Neural crest cell (in vitro differentiated cells): ENCODE results near the gene NRL. TPM values are rescaled to one million over a fixed set of nuclear protein-coding genes. Genes with fewer than 3 reads are reported as not detected.

Source experiments
- DNase-seq: peaks from one replicate; pipeline ENCODE4 v3.0.0; 2021; ENCODE audit warnings: low read depth, mixed read lengths, low spot score
- H3K27ac Mint-ChIP-seq: one replicate; pipeline ENCODE4 v1.8.0; 2021; ENCODE audit warnings: mild to moderate bottlenecking, mixed read lengths; ENCODE audit not compliant: unreplicated experiment
- H3K27me3 Mint-ChIP-seq: 2 replicates; pipeline ENCODE4 v1.8.0; 2021; ENCODE audit warnings: low read depth, mild to moderate bottlenecking, mixed read lengths
- H3K36me3 Mint-ChIP-seq: 2 replicates; pipeline ENCODE4 v1.8.0; 2021; ENCODE audit warnings: low read depth, mild to moderate bottlenecking, mixed read lengths
- H3K4me1 Mint-ChIP-seq: 2 replicates; pipeline ENCODE4 v1.8.0; 2021; ENCODE audit warnings: mixed read lengths
- H3K4me3 Mint-ChIP-seq: one replicate; pipeline ENCODE4 v1.8.0; 2021; ENCODE audit warnings: mild to moderate bottlenecking, mixed read lengths
- H3K9me3 Mint-ChIP-seq: 2 replicates; pipeline ENCODE4 v1.8.0; 2021; ENCODE audit warnings: mixed read lengths
- CTCF ChIP-seq: fragments of 200-600 bp; sonication (generic); conservative IDR thresholded peaks from 2 replicates; pipeline ENCODE4 v1.5.0; 2021; ENCODE audit warnings: antibody characterized with exemption, mild to moderate bottlenecking
- total RNA-seq: library from RNA; stranded (reverse); gene quantifications from 2 replicates; pipeline ENCODE4 v1.2.1, GENCODE V29; 2021

NRL gene
- total RNA-seq, 1 donor from 2014 or later = 1.2 TPM

DNA sequence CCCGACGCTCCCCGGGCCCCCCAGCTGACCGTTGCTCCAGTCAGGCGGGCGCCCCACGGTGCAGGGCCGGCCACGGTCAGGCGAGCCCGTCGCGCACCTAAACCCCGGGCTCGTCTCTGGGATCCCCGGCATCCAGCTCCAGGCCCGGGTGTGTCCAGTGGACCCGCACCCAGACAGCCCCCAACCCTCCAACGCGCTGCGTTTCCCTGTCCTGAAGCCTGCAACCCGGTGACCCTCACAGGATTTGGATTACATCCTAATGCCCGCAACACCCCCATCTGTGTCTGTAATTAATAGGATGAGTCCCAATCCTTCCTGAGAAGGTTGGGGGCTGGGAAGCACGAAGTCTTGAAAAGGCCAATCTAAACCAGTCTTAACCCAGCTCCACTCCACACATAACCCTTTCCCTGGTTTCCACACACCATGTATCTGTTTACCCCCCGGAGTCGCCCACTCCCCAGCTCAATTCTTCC lies 33.0 kb downstream of the NRL start:
- H3K27me3 Mint-ChIP-seq = peaks cover 68% of the 10 kb centered on the region
- no peaks in the 10 kb centered on the region for H3K9me3 Mint-ChIP-seq
- peak overlapping the region; percentile 87 for H3K4me3 Mint-ChIP-seq
- H3K4me1 Mint-ChIP-seq = peaks cover 35% of the 10 kb centered on the region
- no peak for TF ChIP-seq CTCF
- no peaks in the 10 kb centered on the region for H3K36me3 Mint-ChIP-seq
- no peak overlapping the region for H3K27ac Mint-ChIP-seq
- DNase-seq = no peak

DNA sequence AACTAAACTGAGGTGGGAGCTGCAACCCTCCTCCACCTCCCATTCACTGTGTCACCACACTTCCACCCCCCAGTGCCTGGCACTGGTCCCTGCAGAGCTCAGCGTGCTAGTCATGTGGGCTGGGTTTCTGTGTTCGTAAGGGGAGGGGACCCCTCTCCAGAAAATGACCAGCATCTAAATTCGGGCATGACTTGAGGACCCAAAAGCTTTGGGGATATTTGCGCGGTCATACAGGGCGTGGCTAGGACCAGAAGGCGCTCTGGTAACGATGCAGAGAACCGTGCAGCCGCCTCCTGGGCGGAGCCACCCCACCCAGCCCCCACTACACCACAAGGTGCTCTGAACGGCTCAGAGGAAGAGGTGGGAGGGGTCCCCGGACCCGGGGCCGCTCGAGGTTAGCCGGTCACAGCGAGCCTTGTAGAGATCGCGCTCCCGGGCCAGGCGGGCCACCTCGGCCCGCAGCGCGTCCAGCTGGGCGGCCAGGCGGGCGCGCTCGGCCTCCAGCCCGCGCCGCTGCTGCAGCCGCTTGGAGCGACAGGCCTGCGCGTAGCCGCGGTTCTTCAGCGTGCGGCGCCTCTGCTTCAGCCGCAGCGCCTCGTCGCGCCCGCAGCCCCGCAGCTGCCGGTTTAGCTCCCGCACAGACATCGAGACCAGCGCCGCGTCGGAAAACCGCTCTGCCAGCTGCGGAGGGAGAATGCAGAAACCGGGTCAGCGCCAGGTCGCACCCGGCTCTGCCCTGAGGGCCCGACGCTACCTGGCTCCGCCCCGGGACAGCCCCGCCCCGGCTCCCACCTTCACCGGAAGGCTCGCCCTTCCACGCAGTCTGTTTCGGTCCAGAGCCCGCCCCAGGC lies 33.6 kb downstream of the NRL start:
- TF ChIP-seq CTCF = no peak
- H3K9me3 Mint-ChIP-seq = no peaks in the 10 kb centered on the region
- H3K4me1 Mint-ChIP-seq = peaks cover 35% of the 10 kb centered on the region
- H3K27me3 Mint-ChIP-seq = peaks cover 68% of the 10 kb centered on the region
- peak overlapping the region; percentile 79 for H3K4me3 Mint-ChIP-seq
- no peak overlapping the region for H3K27ac Mint-ChIP-seq
- peak; percentile 20 for DNase-seq
- H3K36me3 Mint-ChIP-seq = no peaks in the 10 kb centered on the region

DNA sequence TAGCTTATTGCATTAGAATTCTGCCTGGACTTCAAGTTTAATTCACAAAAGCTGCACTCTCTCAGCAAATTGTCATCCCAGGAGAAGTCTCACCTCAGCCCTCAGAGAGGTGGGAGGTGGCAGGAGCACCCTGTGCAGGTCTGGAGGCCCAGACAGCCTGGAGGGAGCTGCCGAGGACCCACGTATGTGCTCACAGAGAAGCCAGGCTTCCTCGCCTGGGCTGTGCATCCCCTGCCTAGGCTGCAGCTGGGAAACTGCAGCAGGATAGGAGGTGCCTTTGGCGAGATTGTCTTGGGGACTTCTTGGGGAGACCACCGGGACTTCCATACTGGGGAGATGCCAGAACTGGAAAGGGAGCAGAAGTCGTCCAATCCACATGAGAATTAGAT lies 34.6 kb downstream of the NRL start:
- Mint-ChIP-seq H3K27me3 (peaks cover 64% of the 10 kb centered on the region), H3K27ac (no peak overlapping the region), H3K4me3 (peak overlapping the region; percentile 79)

DNA sequence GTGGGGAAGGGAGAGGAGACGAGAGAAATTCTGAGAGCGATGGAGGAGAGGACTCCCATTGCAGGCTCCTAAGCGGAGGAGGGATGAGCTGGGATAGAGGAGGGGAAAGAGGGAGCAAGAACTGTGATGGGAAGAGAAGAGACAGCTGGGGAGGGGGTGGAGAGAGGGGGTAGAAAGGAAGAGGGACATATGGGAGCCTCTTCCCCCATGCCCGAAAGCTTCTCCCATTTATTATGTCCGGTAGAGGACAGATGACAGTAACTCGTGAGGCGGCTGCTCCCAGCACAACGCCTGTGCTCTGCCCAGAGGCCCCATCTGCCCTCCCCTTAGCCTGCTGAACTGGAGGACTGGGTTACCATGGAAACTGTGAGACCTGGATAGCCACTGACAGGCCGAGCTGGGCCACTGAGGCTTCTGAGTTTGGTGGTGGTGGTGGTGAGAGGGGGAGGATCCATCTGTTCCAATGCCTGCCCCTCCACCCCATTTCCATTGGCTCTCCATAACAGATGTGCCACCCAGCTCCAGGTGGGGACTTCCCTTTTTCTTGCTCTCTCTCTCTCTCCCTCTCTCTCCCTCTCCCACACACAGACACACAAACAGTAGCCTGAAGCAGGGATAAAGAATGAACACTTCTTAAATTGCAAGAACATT lies 35.1 kb downstream of the NRL start:
- Mint-ChIP-seq H3K4me3 (peak overlapping the region; percentile 79), H3K4me1 (peaks cover 35% of the 10 kb centered on the region), H3K27me3 (peaks cover 59% of the 10 kb centered on the region), H3K36me3 (no peaks in the 10 kb centered on the region), H3K9me3 (no peaks in the 10 kb centered on the region), H3K27ac (peak overlapping the region; percentile 75)
- DNase-seq = peak; percentile 38
- no peak for TF ChIP-seq CTCF

More for the DNA sequence above, 34.6 kb downstream of the NRL start:
- no peak for TF ChIP-seq CTCF
- H3K9me3 Mint-ChIP-seq = no peaks in the 10 kb centered on the region
- peaks cover 35% of the 10 kb centered on the region for H3K4me1 Mint-ChIP-seq
- no peak for DNase-seq
- no peaks in the 10 kb centered on the region for H3K36me3 Mint-ChIP-seq

GRCh38 chr14:24078146-24078545 lies 36.6 kb downstream of the NRL start:
- Mint-ChIP-seq H3K36me3 (no peaks in the 10 kb centered on the region), H3K27me3 (peaks cover 44% of the 10 kb centered on the region), H3K27ac (no peak overlapping the region), H3K4me3 (no peak overlapping the region), H3K4me1 (peaks cover 35% of the 10 kb centered on the region), H3K9me3 (no peaks in the 10 kb centered on the region)
- no peak for DNase-seq
- TF ChIP-seq CTCF = no peak
